GM19035 (cell line): ENCODE data around the gene INTS2.
"Not testable (repeated sequence)": the region's sequence is repeated elsewhere in the genome, so short reads cannot be mapped to it uniquely, and the experiment has no call there.

ENCODE experiments used
- ATAC-seq: cut with Tn5 transposase; IDR thresholded peaks from one replicate; pipeline ENCODE4 v1.9.1; 2021; ENCODE audit not compliant: unreplicated experiment

Gene INTS2

GRCh38 chr17:61826198-61826597 lies 101.6 kb downstream of the INTS2 start:
- ATAC-seq, result not testable (repeated sequence)

GRCh38 chr17:61825448-61826137 lies 102.2 kb downstream of the INTS2 start:
- ATAC-seq, result no peak

- no peak for ATAC-seq
Observed at GRCh38 chr17:61822326-61823285, 105.2 kb downstream of the INTS2 start.

GRCh38 chr17:61821655-61822054 lies 106.1 kb downstream of the INTS2 start:
- ATAC-seq, result no peak

GRCh38 chr17:61819265-61819664 lies 108.5 kb downstream of the INTS2 start:
- not testable (repeated sequence) for ATAC-seq

- no peak for ATAC-seq
Observed at GRCh38 chr17:61818225-61818624, 109.6 kb downstream of the INTS2 start.

- ATAC-seq, result no peak
Observed at GRCh38 chr17:61817452-61817851, 110.3 kb downstream of the INTS2 start.

GRCh38 chr17:61816538-61816937 lies 111.2 kb downstream of the INTS2 start:
- ATAC-seq, result no peak

- ATAC-seq, result no peak
Observed at GRCh38 chr17:61815863-61816503, 111.8 kb downstream of the INTS2 start.
